HG03175 (cell line): ENCODE data around the gene HACD2.

Experiments
- ATAC-seq: cut with Tn5 transposase; IDR thresholded peaks from one replicate; pipeline ENCODE4 v1.9.1; 2021; ENCODE audit warnings: mild to moderate bottlenecking, moderate library complexity; ENCODE audit not compliant: unreplicated experiment

Gene HACD2

DNA sequence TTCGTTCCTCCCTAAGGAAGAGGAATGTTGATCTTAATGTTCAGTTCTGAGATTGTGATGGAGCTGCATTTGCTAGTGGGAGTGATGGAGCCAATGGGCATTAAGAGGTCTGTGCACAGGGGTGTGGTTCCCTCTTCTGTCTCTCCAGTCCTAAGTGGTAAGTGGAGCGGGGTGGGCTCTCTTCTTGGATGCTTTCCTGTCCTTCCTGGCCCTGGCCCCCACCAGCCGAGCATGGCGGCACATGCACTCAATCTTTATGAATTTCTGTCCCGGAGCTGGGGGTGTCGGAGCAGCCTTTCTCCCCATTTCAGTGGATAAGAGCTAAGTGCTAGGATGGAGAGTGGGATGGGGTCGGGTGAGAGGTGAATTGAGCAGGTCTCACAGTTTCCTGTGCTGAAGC, 98.4 kb downstream of the HACD2 start:
- no peak for ATAC-seq

DNA sequence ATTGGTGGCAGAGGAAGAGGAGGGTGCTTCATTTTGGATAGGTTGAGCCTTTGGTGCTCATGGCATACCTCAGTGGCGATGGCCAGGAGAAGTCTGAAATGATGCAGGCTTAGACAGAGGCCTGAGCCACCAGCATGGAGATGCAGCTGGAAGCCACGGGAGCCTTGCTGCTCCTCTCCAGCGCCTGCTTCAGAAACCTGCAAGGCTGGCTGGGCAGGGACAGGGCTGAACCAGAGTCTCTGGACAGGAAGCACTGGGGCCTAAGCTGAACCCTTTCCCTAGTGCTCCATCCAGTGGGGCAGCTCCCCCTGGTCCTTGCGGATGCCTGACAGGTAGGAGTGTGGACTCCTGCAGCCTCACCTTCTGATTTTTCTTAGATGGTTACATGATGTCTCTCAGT, 99.3 kb downstream of the HACD2 start:
- ATAC-seq, result no peak

DNA sequence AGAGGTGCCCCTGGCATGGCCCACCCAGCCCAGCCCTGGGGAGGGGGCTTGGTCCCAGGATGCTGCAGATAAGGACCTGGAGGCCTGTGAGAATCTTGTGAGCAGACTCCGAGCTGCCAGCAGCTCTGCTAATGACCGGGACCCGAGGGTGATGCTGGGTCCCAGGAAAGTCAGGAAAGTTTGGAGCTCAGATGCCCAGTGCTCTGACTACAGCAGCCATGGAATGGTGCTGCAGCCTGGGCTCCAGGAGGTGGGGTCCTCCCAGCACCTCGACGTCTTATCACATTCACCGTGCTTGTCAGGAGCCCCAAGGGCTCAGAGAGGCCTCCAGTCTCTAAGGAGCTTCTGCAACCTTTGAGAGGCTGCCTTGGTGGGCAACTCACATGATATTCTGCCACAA, 101.7 kb downstream of the HACD2 start:
- ATAC-seq, result no peak

GRCh38 chr3:123481722-123482457, 103.0 kb downstream of the HACD2 start:
- no peak for ATAC-seq

DNA sequence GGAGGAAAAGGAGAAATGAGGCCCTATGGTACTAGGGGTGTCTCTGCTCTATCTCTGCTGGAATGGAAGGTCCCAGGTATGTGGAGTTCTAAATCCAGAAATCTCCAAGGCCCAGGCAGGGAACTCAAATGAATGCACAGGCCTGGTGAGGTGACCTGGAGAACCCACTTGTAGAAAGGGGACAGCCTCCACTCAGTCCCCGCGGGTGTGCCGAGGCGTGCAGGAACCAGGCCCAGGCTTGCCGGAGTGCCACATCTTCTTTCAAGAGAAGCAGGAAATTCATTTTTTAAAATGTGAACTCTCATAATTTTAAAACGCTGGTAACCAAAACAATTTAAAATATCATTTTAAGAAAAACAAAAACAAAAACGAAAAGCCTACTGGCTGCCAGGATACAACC, 103.8 kb downstream of the HACD2 start:
- ATAC-seq, result no peak

GRCh38 chr3:123480428-123480827, 104.4 kb downstream of the HACD2 start:
- peak; percentile 77 for ATAC-seq

- no peak for ATAC-seq
Measured at GRCh38 chr3:123479891-123480290, 105.0 kb downstream of the HACD2 start.

- ATAC-seq, result no peak
Measured at GRCh38 chr3:123478314-123478713, 106.5 kb downstream of the HACD2 start.

DNA sequence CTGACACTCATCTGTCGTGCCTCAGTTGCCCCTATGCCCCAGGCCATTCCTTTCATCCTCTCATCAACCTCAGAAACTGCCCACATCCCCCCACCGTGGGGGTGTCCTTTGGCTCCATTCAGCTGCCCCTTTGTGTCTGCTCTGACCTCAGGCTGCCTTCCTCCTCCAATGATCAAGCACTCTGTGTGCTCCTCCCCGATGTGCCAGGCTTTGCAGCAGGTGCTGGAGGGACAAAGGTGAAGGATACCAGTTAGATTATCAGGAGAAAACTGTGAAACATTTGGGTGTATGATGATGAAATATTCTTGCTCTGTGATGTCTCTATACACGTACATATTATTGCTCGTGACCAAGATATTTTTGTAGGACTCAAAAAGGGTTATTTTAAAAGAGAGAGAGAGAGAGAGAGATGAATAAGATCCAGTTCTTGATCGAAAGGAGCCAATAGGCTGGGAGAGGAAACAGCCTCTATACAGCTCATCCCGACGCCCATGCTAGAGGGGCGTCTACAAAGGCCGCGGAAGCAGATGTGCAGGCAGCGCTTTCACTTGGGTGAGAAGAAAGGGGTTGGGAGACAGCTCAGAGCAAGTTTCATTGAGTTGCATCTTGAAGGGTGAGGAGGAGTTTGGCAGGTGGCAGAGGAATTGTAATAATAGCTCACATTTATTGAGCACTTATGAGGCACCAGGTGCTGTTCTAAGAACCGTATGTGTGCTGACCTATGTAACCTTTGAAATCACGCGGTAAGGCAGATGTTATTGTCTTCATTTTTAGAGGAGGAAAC, 107.7 kb downstream of the HACD2 start:
- no peak for ATAC-seq

DNA sequence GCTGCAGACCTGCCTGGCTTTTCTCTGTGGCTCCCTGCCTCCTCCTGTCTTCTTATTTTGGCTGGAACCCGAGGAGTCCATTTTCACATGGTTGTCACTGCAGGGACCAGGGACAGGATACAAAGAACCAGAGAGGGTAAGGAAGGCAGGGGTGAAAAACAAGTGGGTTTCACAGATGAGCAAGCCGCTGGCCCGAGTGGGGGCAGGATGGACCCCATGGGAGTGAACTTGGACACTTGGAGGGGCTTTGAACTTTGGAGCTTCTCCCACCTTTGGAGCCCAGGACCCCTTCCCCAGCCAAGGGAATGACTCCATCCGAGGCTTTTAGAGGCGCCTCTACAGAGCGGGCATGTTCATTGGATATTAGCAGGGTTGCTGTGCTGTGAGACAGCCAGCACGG, 109.1 kb downstream of the HACD2 start:
- ATAC-seq, result no peak

DNA sequence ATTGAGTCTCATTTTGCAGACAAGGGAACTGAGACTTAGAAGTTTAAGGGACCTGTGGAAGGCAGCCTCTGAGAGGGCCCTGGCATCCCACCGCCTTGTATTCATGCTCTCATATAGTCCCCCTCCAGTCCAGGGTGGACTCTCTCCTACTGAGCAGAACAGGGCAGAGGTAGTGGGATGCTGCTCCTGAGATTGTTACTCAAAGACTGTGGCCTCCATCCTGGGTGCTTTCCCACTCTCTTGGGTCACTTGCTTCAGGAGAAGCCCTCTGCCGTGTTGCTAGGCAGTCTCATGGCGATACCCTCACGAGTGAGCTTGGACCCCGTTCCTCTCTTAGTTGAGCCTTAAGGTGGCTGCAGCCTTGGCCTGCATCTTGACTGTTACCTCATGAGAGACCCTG, 113.7 kb downstream of the HACD2 start:
- no peak for ATAC-seq

- no peak for ATAC-seq
Measured at GRCh38 chr3:123469323-123469995, 115.4 kb downstream of the HACD2 start.

DNA sequence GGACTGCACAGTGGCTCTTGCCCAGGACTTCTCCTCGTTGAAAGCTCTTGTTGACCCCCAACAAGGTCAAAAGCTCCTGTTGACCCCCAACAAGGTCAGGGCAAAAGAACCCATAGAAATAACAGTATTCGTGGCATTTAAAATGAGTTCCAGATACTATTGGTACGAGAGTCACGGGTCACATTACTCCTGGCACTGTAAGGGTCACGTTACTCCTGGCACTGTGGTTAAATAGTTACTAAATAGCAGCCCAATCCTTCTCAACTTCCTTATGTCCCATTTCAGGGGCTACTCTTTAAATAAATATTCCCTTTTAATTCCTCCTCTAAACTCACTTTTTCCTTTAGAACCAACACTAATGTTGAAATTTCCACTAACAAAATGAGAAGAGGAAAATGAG, 117.8 kb downstream of the HACD2 start:
- ATAC-seq, result no peak

DNA sequence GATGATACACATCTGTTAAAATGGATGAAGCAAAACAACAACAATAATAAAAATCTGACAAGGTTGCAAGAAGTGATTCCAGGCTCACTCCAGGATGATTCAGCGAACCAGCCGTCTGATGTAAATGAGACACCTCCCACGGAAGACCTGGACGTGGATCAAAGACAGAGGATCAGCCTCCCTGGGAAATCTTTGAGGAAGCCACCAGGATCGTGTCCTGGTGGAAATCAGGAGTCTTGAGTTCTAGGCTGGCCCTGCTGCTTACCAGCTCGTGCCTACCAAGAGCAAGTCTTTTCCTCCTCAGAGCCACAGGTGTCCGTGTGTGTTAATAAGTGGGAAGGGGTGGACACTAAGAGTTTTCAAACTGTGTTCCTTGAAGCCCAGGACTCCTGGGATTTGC, 120.6 kb downstream of the HACD2 start:
- no peak for ATAC-seq

GRCh38 chr3:123459862-123460261, 125.0 kb downstream of the HACD2 start:
- no peak for ATAC-seq

DNA sequence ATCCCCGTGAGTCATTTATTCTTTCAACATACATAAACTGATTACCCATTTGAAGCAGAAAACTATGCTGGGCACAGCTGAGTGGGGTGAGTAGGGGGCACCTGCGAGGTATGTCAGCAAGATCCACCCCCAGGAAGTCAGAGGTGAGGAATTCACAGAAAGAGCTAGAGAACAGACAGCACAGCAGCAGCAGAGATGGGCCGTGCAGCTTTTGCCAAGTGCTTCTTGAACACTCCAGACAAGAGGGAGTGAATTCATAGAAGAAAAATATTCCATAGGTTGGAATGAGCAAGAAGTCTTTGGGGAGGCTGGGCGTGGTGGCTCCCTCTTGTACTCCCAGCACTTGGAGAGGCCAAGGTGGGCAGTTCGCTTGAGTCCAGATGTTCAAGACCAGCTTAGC, 126.6 kb downstream of the HACD2 start:
- no peak for ATAC-seq

- ATAC-seq, result no peak
Measured at GRCh38 chr3:123457841-123458240, 127.0 kb downstream of the HACD2 start.

DNA sequence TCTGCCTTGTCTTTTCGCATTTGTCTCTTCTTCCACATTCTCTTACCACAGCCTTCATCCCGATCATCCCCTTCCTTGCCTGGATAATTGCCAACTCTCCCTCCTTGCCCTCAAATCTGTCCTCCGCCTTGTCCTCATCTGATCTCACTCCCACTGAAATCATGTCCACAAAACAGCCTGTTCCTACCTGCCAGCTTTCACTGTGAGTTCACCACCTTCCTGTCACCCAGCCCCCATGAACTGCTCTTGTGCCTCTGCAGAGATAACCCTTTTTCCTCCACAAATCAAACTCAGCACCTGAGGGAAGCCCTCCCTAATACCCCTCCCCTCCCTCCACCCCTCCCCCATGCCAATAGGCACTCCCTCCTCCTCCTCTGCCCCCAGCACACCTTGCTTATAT, 131.2 kb downstream of the HACD2 start:
- ATAC-seq, result no peak

DNA sequence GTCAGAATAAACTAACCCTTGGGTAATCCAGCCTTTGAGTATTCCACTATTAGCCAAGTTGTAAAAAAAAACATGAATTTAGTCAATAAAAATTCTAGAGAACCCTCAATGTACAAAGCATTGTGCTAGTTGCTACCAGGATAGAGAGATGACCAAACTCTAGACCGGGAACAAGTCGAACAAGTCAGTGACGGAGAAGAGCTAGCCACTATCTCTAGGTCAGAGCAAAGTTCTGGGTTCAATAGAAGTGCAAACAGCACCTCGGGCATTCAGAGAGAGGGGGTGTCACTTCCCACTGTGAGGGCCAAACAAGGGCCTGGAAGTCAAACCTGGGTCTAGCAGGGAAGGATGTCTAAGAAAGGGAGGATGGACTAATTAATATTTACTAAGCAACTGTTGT, 133.7 kb downstream of the HACD2 start:
- ATAC-seq, result no peak

DNA sequence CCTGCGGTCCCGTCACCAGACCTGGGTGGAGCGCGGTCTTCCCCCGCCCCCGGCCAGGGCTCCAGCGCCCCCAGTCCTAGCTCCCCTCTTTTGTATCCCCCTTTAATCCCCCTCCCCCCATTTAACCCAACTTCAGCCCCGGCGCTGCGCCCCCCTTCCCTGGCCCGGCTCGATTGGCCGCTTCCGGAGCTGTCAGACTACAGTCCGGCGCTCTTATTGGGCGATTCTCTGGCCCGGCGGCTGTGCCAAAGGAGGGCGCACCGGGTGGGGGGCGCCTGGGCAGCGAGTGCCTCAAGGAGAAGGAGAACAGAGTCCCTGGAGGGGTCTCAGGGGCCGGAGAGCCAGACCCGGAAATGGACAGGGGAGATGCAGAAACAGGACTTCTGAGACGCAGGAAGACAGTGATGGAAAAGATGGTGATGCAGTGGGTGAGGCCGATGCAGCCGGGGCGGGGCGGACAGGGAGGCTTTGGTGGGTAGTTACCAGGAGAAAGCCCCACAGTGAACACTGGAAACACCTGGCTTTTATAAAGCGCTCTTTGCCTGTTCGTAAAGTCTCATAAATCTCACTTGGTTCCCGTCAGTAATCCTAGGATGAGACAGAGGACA, 134.8 kb downstream of the HACD2 start:
- no peak for ATAC-seq
